Heart left ventricle (tissue), 13 donors: ENCODE results near the gene PRDM16.

Experiments
- POLR2A ChIP-seq, 2 donors: fragments of 450-650 bp; IDR thresholded peaks; one replicate each; pipeline ENCODE4 v1.6.1; 2017; ENCODE audit warnings: antibody characterized with exemption in 2 of 2, mild to moderate bottlenecking in 2 of 2, moderate library complexity in 2 of 2
- TF ChIP-seq, protein P1 (sequence below), 12 donors: fragments of 200-600 bp; sonication (generic) in 4 of 12; IDR thresholded peaks; one replicate each; pipeline versions ENCODE4 v1.5.0 to v1.8.0; 2018 to 2022; ENCODE audit warnings: antibody characterized with exemption in 12 of 12, mild to moderate bottlenecking in 5 of 12
- donor health status: ischemic (EF 13 %, LVEDD 7.1; RV severe dilation, severe dysfunction).
- donor health status: DM: no; HTN: yes; CAD: no.
- donor health status: DM: no; HTN: no; CAD: no.
- donor health status: ischemic (EF 25% LVEDD 6.9; RV normal size, moderate dysfunction).
- donor health status: ischemic (EF 25% LVEDD 5.7; RV mildly dilated, moderate dysfunction).
- donor health status: ischemic (EF 35%, LVEDD 5.7; RV mildly dilated, moderate dysfunction).
- donor health status: nonischemic (EF 11% LVEDD 7.7; RV severe dilation, severe dysfunction).
- donor health status: DM: yes; HTN: yes; CAD: no.
- donor health status: PGD.
- donor health status: ischemic (EF 29% LVEDD 5.4; RV normal size, mild dysfunction).
- donor health status: nonischemic (EF 23%, LVEDD 6.1; RV moderate dilation, normal function).

DNA sequence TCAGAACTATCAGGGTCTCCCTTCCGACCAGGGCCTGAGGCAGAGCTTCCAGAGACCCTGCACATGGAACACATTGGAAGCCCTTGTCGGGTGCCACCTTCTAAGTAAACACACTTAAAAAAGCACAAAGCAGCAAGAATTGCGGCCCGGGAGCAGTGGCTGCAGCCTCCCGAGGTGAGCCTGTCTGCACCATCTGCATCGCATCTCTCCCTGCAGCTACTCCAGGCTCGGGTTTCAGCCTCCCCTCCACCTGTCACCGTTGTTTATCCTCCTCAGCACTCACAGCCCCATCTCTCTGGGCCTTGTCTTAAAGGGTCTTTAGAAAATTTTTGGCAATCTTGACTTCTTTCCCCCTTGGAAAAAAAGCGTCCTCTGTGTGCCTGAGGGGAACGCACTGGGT is 290.3 kb downstream of the PRDM16 start:
- TF ChIP-seq, protein P1, sequence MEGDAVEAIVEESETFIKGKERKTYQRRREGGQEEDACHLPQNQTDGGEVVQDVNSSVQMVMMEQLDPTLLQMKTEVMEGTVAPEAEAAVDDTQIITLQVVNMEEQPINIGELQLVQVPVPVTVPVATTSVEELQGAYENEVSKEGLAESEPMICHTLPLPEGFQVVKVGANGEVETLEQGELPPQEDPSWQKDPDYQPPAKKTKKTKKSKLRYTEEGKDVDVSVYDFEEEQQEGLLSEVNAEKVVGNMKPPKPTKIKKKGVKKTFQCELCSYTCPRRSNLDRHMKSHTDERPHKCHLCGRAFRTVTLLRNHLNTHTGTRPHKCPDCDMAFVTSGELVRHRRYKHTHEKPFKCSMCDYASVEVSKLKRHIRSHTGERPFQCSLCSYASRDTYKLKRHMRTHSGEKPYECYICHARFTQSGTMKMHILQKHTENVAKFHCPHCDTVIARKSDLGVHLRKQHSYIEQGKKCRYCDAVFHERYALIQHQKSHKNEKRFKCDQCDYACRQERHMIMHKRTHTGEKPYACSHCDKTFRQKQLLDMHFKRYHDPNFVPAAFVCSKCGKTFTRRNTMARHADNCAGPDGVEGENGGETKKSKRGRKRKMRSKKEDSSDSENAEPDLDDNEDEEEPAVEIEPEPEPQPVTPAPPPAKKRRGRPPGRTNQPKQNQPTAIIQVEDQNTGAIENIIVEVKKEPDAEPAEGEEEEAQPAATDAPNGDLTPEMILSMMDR (IDR thresholded peaks at IDR 0.05): no peak
- no peak for TF ChIP-seq POLR2A (IDR thresholded peaks at IDR 0.05)
